ENCODE results near the gene MYO3B.

GRCh38 chr2:170669909-170670308, 492.0 kb downstream of the MYO3B start:
- TF ChIP-seq, protein P1, sequence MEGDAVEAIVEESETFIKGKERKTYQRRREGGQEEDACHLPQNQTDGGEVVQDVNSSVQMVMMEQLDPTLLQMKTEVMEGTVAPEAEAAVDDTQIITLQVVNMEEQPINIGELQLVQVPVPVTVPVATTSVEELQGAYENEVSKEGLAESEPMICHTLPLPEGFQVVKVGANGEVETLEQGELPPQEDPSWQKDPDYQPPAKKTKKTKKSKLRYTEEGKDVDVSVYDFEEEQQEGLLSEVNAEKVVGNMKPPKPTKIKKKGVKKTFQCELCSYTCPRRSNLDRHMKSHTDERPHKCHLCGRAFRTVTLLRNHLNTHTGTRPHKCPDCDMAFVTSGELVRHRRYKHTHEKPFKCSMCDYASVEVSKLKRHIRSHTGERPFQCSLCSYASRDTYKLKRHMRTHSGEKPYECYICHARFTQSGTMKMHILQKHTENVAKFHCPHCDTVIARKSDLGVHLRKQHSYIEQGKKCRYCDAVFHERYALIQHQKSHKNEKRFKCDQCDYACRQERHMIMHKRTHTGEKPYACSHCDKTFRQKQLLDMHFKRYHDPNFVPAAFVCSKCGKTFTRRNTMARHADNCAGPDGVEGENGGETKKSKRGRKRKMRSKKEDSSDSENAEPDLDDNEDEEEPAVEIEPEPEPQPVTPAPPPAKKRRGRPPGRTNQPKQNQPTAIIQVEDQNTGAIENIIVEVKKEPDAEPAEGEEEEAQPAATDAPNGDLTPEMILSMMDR (IDR thresholded peaks at IDR 0.05): no peak
- TF ChIP-seq POLR2A (IDR thresholded peaks at IDR 0.05): no peak

Measured in body of pancreas (tissue), 4 donors.